Mesenchymal stem cell (in vitro differentiated cells and primary cell): ENCODE results near the gene DHRSX.
"Not testable (repeated sequence)": the region's sequence is repeated elsewhere in the genome, so short reads cannot be mapped to it uniquely, and the experiment has no call there.

Experiments used
- DNase-seq: peaks from one replicate; pipeline ENCODE4 v3.0.0-alpha.2; 2013
- H2AFZ ChIP-seq: one replicate; pipeline ENCODE4 v1.6.1; 2013; ENCODE audit warnings: low read depth, mild to moderate bottlenecking, control low read depth, inconsistent platforms, low read length, moderate library complexity
- H2AK5ac ChIP-seq: 2 replicates; pipeline ENCODE4 v1.6.1; 2013; ENCODE audit warnings: low read length, moderate library complexity, mild to moderate bottlenecking, inconsistent platforms; ENCODE audit not compliant: severe bottlenecking
- H2BK120ac ChIP-seq: one replicate; pipeline ENCODE4 v1.6.1; 2013; ENCODE audit warnings: low read depth, mild to moderate bottlenecking, inconsistent platforms, low read length, moderate library complexity
- H2BK12ac ChIP-seq, 2 experiments: one replicate each; pipeline ENCODE4 v1.6.1; 2013; ENCODE audit warnings: inconsistent platforms in 2 of 2, low read length in 2 of 2, mild to moderate bottlenecking in 2 of 2, moderate library complexity in 2 of 2, control low read depth in 1 of 2
- H2BK15ac ChIP-seq: one replicate; pipeline ENCODE4 v1.6.1; 2013; ENCODE audit warnings: mild to moderate bottlenecking, low read depth, inconsistent platforms; ENCODE audit not compliant: poor library complexity, severe bottlenecking
- H2BK5ac ChIP-seq: 2 replicates; pipeline ENCODE4 v1.6.1; 2013; ENCODE audit warnings: low read depth, mild to moderate bottlenecking, low read length, control low read depth, inconsistent platforms; ENCODE audit not compliant: poor library complexity, severe bottlenecking
- H3K14ac ChIP-seq, 2 experiments: one replicate each; pipeline ENCODE4 v1.6.1; 2013; ENCODE audit warnings: inconsistent platforms in 2 of 2, low read length in 2 of 2, control low read depth in 1 of 2, mild to moderate bottlenecking in 1 of 2, moderate library complexity in 1 of 2
- H3K18ac ChIP-seq, 2 experiments: one replicate each; pipeline ENCODE4 v1.6.1; 2013; ENCODE audit warnings: inconsistent platforms in 2 of 2, low read length in 2 of 2, control low read depth in 1 of 2, low read depth in 1 of 2, mild to moderate bottlenecking in 1 of 2
- H3K23ac ChIP-seq, 2 experiments: one replicate each; pipeline ENCODE4 v1.6.1; 2013; ENCODE audit warnings: inconsistent platforms in 2 of 2, low read length in 2 of 2, mild to moderate bottlenecking in 2 of 2, moderate library complexity in 2 of 2, control low read depth in 1 of 2
- H3K27ac ChIP-seq: 2 replicates; pipeline ENCODE4 v1.5.1; 2013; ENCODE audit warnings: mild to moderate bottlenecking, moderate library complexity, low read length, control low read depth, inconsistent platforms; ENCODE audit not compliant: poor library complexity, severe bottlenecking
- H3K27me3 ChIP-seq, 2 experiments: 2 replicates each; pipeline versions ENCODE4 v1.6.1 to v1.7.0; 2013; ENCODE audit warnings: low read length in 2 of 2, mild to moderate bottlenecking in 2 of 2, moderate library complexity in 2 of 2, control low read depth in 1 of 2, inconsistent platforms in 1 of 2; ENCODE audit not compliant: control insufficient read depth in 1 of 2, insufficient read depth in 1 of 2
- H3K36me3 ChIP-seq, 2 experiments: 2 replicates each; pipeline versions ENCODE4 v1.6.1 to v1.7.0; 2013; ENCODE audit warnings: low read length in 2 of 2, control low read depth in 1 of 2, inconsistent platforms in 1 of 2, low read depth in 1 of 2, mild to moderate bottlenecking in 1 of 2; ENCODE audit not compliant: insufficient read depth in 2 of 2, control insufficient read depth in 1 of 2
- H3K4ac ChIP-seq, 2 experiments: one replicate each; pipeline ENCODE4 v1.6.1; 2013; ENCODE audit warnings: inconsistent platforms in 2 of 2, low read length in 2 of 2, mild to moderate bottlenecking in 2 of 2, moderate library complexity in 2 of 2, control low read depth in 1 of 2, low read depth in 1 of 2
- H3K4me1 ChIP-seq: 2 replicates; pipeline ENCODE4 v1.6.1; 2013; ENCODE audit warnings: low read depth, low read length, control low read depth; ENCODE audit not compliant: control insufficient read depth, insufficient read depth
- H3K4me2 ChIP-seq: 2 replicates; pipeline ENCODE4 v1.6.1; 2013; ENCODE audit warnings: low read length, mild to moderate bottlenecking, inconsistent platforms; ENCODE audit not compliant: poor library complexity, severe bottlenecking
- H3K4me3 ChIP-seq, 2 experiments: 2 replicates each; pipeline versions ENCODE4 v1.5.1 to v1.7.0; 2013; ENCODE audit warnings: low read length in 2 of 2, mild to moderate bottlenecking in 2 of 2, control low read depth in 1 of 2, low read depth in 1 of 2; ENCODE audit not compliant: insufficient read depth in 1 of 2
- H3K79me1 ChIP-seq: replicated peaks from 2 replicates; pipeline ENCODE4 v1.6.1; 2013; ENCODE audit warnings: mild to moderate bottlenecking, control low read depth, low read length, inconsistent platforms; ENCODE audit not compliant: poor library complexity, severe bottlenecking
- H3K9ac ChIP-seq: 2 replicates; pipeline ENCODE4 v1.7.0; 2013; ENCODE audit warnings: mild to moderate bottlenecking, low read length, moderate library complexity
- H3K9me3 ChIP-seq: 2 replicates; pipeline ENCODE4 v1.7.0; 2013; ENCODE audit warnings: mild to moderate bottlenecking, low read length; ENCODE audit not compliant: control insufficient read depth
- H4K8ac ChIP-seq: one replicate; pipeline ENCODE4 v1.6.1; 2013; ENCODE audit warnings: inconsistent platforms, mild to moderate bottlenecking, low read length, moderate library complexity
- H4K91ac ChIP-seq: one replicate; pipeline ENCODE4 v1.6.1; 2013; ENCODE audit warnings: mild to moderate bottlenecking, low read length, inconsistent platforms
- WGBS: methylation state at CpG from one replicate; pipeline ENCODE4 v1.1.7; 2013; ENCODE audit warnings: mixed read lengths; 5-methylcytosine and 5-hydroxymethylcytosine counted together

DHRSX gene

GRCh38 chrX:2457289-2458133, 43.3 kb downstream of the DHRSX start:
- Histone ChIP-seq H3K36me3 (peaks cover 3 to 8% of the 10 kb centered on the region in 2 experiments), H3K4me3 (no peak overlapping the region), H3K23ac (no peak overlapping the region), H3K18ac (no peak overlapping the region), H2BK120ac (no peak overlapping the region), H3K4ac (no peak overlapping the region), H4K91ac (no peak overlapping the region), H2BK5ac (no peak overlapping the region), H4K8ac (no peak overlapping the region), H3K4me2 (no peak overlapping the region), H3K79me1 (peaks cover 41% of the 10 kb centered on the region), H2BK15ac (no peak overlapping the region), H3K9me3 (no peaks in the 10 kb centered on the region), H3K14ac (no peak overlapping the region), H3K27me3 (no peaks in the 10 kb centered on the region), H3K27ac (no peak overlapping the region), H3K9ac (no peak overlapping the region), H3K4me1 (no peaks in the 10 kb centered on the region), H2AK5ac (no peak overlapping the region), H2AFZ (no peak overlapping the region), H2BK12ac (no peak overlapping the region)
- no peak for DNase-seq
- WGBS, result 94% methylated on average over 26 of the region's 26 CpGs

- H3K27ac ChIP-seq, H2BK15ac ChIP-seq, H2BK12ac ChIP-seq, H3K9me3 ChIP-seq, H2AK5ac ChIP-seq, DNase-seq, H4K8ac ChIP-seq, H3K23ac ChIP-seq, H4K91ac ChIP-seq, H3K4me2 ChIP-seq, H3K4ac ChIP-seq, H3K4me3 ChIP-seq, H3K9ac ChIP-seq, H2AFZ ChIP-seq, H3K18ac ChIP-seq, H2BK120ac ChIP-seq, H3K27me3 ChIP-seq, H3K14ac ChIP-seq, H3K4me1 ChIP-seq, H2BK5ac ChIP-seq: not testable (repeated sequence)
- Histone ChIP-seq H3K36me3 (peaks cover 3 to 12% of the 10 kb centered on the region in 2 experiments), H3K79me1 (peaks cover 47% of the 10 kb centered on the region)
- 94% methylated on average over 8 of the region's 8 CpGs for WGBS
These were observed 44.7 kb downstream of the DHRSX start for GRCh38 chrX:2456091-2456490.

GRCh38 chrX:2454620-2455019, 46.2 kb downstream of the DHRSX start:
- H4K8ac ChIP-seq, H2AK5ac ChIP-seq, H3K23ac ChIP-seq, H3K4me2 ChIP-seq, H2AFZ ChIP-seq, H3K14ac ChIP-seq, H2BK15ac ChIP-seq, H3K4ac ChIP-seq, H3K18ac ChIP-seq, H3K4me1 ChIP-seq, H2BK5ac ChIP-seq, H3K9me3 ChIP-seq, H2BK12ac ChIP-seq, DNase-seq, H4K91ac ChIP-seq, H3K27ac ChIP-seq, H3K4me3 ChIP-seq, H3K27me3 ChIP-seq, H3K9ac ChIP-seq, H2BK120ac ChIP-seq: not testable (repeated sequence)
- peaks cover 3 to 12% of the 10 kb centered on the region in 2 experiments for H3K36me3 ChIP-seq
- 99% methylated on average over 8 of the region's 9 CpGs for WGBS
- peaks cover 47% of the 10 kb centered on the region for H3K79me1 ChIP-seq

GRCh38 chrX:2452799-2453198, 48.0 kb downstream of the DHRSX start:
- H2AFZ ChIP-seq, result no peak overlapping the region
- peaks cover 2% of the 10 kb centered on the region for H3K4me1 ChIP-seq
- H2BK120ac ChIP-seq, result no peak overlapping the region
- peaks cover 37% of the 10 kb centered on the region for H3K79me1 ChIP-seq
- no peak overlapping the region for H3K4ac ChIP-seq
- no peak overlapping the region for H3K23ac ChIP-seq
- H3K27me3 ChIP-seq, result no peaks in the 10 kb centered on the region
- no peak overlapping the region for H4K8ac ChIP-seq
- H2BK5ac ChIP-seq, result no peak overlapping the region
- no peak for DNase-seq
- H3K4me2 ChIP-seq, result no peak overlapping the region
- no peak overlapping the region for H3K4me3 ChIP-seq
- no peak overlapping the region for H3K27ac ChIP-seq
- H2BK12ac ChIP-seq, result no peak overlapping the region
- 95% methylated on average over 3 of the region's 4 CpGs for WGBS
- H3K9me3 ChIP-seq, result no peaks in the 10 kb centered on the region
- H3K36me3 ChIP-seq, result peaks cover 3 to 8% of the 10 kb centered on the region in 2 experiments
- H3K9ac ChIP-seq, result no peak overlapping the region
- no peak overlapping the region for H2AK5ac ChIP-seq
- no peak overlapping the region for H2BK15ac ChIP-seq
- no peak overlapping the region for H3K18ac ChIP-seq
- no peak overlapping the region for H3K14ac ChIP-seq
- H4K91ac ChIP-seq, result no peak overlapping the region
